GM12878 (cell line): ENCODE data around the gene ITGA4. TPM values are rescaled to one million over a fixed set of nuclear protein-coding genes. Genes with fewer than 3 reads are reported as not detected.

ENCODE experiments used
- HSF1 ChIP-seq: fragments of 150-350 bp; IDR thresholded peaks from 2 replicates; pipeline ENCODE4 v1.6.1; 2014; ENCODE audit warnings: mild to moderate bottlenecking, low read depth, low read length
- NFYB ChIP-seq: IDR thresholded peaks from 2 replicates; pipeline ENCODE4 v1.6.1; 2011; ENCODE audit warnings: low read depth, mild to moderate bottlenecking, low read length, improper control_type of control experiment, moderate library complexity; ENCODE audit not compliant: insufficient read depth
- NR2C1 ChIP-seq: fragments of 450-650 bp; IDR thresholded peaks from 2 replicates; pipeline ENCODE4 v1.6.1; 2017; ENCODE audit warnings: antibody characterized with exemption, mild to moderate bottlenecking, moderate library complexity
- PRDM15 ChIP-seq: fragments of 450-650 bp; formaldehyde crosslinking; IDR thresholded peaks from 2 replicates; pipeline ENCODE4 v1.4.0; 2020; ENCODE audit warnings: mild to moderate bottlenecking, moderate library complexity
- ZBTB11 ChIP-seq: fragments of 450-650 bp; formaldehyde crosslinking; IDR thresholded peaks from 2 replicates; pipeline ENCODE4 v1.5.0; 2022; ENCODE audit warnings: mild to moderate bottlenecking, missing genetic modification characterization
- ZBTB40 ChIP-seq: fragments of 450-650 bp; IDR thresholded peaks from 2 replicates; pipeline ENCODE4 v1.6.1; 2016; ENCODE audit warnings: mild to moderate bottlenecking, moderate library complexity, borderline replicate concordance
- polyA plus RNA-seq, 11 experiments: library from polyadenylated mRNA; depleted of rRNA in 4 of 11; unstranded in 6 of 11; stranded (reverse) in 5 of 11; fragments of >200 nt; fragmentation: Nextera tagmentation in 4 of 11; fragmentation: Illumina TruSeq in 1 of 11; extraction: Ambion mirVana in 4 of 11; extraction: Trizol in 1 of 11; gene quantifications; 1 replicate in 1 of 11; 2 replicates in 10 of 11; pipeline versions ENCODE4 v1.2.1 to v1.2.3, GENCODE V29; 2011 to 2016; ENCODE audit warnings: inconsistent platforms in 2 of 11, missing spikeins in 2 of 11, low read depth in 1 of 11
- total RNA-seq, 4 experiments: library from RNA; depleted of rRNA in 3 of 4; stranded (reverse); fragments of >200 nt in 3 of 4; fragmentation: Illumina TruSeq in 1 of 4; extraction: Trizol in 1 of 4; gene quantifications; 2 replicates each; pipeline versions ENCODE4 v1.2.1 to v1.2.3, GENCODE V29; 2013 to 2021

ITGA4 gene
- total and polyA plus RNA-seq, 10 of the 15 experiments (the other 5 are each of a cell fraction or from before 2014, with no cell fraction given): 12.4 to 87.9 (median 63.5) TPM

- TF ChIP-seq HSF1 (no peak), PRDM15 (CRISPR knock-in tag) (no peak), NFYB (no peak), ZBTB40 (no peak), ZBTB11 (CRISPR knock-in tag) (no peak), NR2C1 (no peak)
Measured at GRCh38 chr2:181546086-181546485, 88.9 kb downstream of the ITGA4 start (continued).
